Stimulated activated CD8-positive, alpha-beta memory T cell treated with anti-CD3 and anti-CD28 coated beads, Interleukin-12 subunit alpha, Interleukin-12 subunit beta, amount 100 ng/mL, for 1 hour (primary cell): ENCODE results near the gene OR2AG2.
A peak's percentile ranks its signal among the peaks of the same experiment; 100 is the strongest.

ENCODE experiments used
- DNase-seq: peaks from one replicate; pipeline ENCODE4 v3.0.0-alpha.2; 2020; ENCODE audit warnings: low read depth

The OR2AG2 gene

DNA sequence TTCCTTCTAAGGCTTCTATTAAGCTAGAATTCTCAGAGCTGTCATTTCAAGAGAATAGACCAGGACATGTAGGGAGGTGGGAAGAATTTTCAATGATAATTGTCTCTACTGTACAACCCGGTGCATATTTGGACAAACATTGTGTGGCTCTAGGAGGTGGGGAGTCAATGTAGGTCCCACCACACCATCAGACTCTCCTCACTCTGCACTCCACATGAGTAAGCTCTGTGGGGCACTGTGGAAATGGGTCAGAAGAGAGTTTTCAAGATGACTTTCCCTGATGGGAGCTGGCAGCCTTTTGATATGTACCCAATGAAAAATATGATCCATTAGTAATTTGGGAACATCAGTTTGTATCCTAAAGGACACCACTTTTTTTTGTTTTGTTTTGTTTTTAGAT lies 33.2 kb downstream of the OR2AG2 start:
- no peak for DNase-seq

DNA sequence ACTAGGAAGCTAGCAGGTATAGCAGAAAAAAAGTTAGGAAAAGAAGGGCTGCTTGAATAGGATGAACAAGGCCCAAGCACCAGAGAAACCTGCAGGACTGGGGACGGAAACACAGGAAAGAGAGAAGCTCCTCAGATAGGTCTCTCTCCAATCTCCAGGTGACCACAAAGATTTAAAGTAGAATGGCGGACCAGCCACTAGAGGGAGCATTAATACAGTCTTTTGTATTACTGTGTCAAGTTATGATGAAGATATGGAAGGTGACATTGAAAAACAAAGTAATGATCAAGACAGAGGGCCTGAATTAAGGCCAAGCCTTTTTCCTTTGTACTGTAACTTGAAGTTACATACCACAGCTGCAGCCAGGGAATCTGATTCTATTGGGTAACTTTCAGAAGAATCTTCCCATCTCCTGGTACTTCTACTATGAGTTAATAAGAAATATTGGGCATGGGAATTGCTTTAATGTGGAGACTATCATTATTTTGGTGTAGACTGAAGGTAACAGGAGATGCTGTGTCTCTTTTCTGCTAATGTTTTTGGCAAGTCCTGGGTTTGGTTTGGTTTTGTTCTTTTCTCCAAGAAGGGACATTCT lies 33.8 kb downstream of the OR2AG2 start:
- DNase-seq: peak; percentile 53

DNA sequence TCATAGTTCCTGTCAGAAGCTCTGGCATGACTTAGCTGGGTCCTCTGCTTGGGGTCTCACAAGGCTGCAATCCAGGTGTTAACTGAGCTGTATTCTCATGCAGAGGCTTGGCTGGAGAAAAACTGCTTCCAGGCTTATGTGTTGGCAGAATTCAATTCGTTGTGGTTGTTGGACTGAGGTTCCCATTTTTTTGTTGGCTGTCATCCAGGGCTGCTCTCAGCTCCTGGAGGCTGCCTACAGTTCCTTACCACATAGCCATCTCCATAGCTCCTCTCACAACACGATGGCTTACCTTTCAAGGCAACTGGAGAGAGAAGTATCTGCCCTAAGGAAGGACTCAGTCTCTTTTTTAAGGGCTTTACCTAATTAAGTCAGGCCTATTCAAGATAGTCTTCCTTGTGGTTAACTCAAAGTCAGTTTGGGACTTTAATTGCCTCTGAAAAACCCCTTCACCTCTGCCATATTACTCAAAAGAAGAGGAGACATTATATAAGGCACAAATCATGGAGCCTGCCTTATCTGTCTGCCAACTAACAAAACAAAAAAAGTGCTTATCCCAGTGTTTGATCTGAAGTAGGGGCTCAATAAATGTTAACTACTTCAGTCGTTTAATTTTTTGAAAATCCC lies 35.2 kb downstream of the OR2AG2 start:
- no peak for DNase-seq

DNA sequence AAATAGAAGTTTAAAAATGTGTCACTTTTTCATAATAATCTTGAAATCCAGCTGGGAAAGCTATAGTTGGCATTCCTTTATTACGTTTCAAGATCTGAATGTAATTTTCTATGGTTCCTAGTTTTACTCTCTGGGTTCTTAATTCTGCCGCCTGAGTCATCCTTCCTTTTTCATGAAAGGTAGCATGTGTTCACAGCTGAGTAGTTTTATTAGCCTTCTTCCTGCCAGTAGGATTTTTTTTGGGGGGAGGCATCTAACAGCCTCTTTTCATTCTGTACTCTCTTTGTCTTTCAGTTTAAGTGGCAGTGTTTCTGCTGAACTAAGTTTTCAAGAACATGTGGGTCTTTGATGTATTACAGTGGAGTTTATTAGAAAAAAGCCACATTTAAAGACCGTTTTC lies 36.5 kb downstream of the OR2AG2 start:
- no peak for DNase-seq

DNA sequence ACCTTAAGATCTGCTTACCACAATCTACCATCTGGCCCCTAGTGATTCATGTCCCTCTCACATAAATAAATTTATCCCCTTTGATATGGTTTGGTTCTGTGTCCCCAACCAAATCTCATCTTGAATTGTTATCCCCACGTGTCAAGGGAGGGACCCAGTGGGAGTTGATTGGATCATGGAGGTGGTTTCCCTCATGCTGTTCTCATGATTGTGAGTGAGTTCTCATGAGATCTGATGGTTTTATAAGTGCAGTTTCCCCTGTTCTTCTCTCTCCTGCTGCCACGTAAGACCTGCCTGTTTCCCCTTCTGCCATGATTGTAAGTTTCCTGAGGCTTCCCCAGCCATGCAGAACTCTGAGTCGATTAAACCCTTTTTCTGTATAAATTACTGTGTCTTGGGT lies 37.2 kb downstream of the OR2AG2 start:
- no peak for DNase-seq

GRCh38 chr11:6733326-6734275 lies 38.2 kb downstream of the OR2AG2 start:
- DNase-seq: no peak

DNA sequence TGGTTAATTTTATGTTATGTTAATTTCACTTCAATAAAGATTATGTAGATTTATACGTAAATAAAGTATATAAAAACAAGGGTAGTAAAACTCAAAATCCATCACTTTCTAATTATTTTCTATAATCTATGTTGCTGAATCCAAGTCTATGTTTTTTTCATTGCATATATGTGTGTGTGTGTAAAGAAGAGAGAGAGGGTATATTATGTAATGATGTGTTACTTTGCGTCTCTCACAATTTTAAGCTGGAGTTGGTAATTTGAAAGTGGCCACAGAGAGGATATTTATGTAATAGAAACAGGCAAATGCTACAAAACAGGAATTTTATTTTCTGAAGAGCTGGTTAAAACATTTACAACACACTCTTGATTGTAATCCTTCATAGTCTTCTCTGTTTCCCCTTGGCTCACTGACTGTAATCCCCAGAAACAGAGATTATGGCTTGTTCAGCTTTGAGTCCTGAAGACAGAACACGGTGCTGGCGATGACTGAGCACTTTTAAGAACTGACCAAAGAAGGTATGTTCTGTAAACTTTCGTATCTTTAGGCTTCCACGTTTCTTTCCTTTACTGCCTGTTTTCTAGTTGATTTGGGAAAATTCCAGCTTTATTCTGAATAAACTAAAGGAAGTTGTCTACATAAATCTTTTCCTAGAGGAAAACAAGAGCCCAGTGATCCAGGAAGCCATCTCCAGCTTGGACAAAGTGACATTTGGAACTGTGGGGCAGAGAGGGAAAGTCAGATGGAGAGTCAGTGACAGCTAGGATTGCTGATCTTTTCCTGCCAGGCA lies 43.6 kb downstream of the OR2AG2 start:
- DNase-seq: no peak

GRCh38 chr11:6725386-6725896 lies 46.3 kb downstream of the OR2AG2 start:
- no peak for DNase-seq

GRCh38 chr11:6724013-6724412 lies 47.8 kb downstream of the OR2AG2 start:
- DNase-seq: no peak

DNA sequence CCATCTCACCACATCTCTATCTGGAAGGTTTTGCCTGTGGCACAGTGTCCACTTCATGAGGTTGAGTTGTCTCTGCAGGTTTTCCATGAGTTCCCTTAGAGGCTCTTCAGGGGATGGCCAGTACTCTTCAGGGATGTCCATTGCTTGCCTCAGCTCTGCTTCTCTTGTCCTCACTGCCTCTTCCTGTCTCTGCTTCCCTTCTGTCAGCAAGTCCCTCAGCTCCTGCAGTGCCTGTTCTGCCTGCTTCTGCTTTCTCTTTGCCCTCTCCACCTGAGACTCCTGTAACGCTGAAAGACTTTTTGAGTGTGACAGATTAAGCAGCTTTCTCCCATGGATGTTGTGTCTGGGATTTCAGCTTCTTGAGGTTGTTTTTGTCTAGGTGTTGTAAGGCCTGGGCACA lies 50.4 kb downstream of the OR2AG2 start:
- no peak for DNase-seq

DNA sequence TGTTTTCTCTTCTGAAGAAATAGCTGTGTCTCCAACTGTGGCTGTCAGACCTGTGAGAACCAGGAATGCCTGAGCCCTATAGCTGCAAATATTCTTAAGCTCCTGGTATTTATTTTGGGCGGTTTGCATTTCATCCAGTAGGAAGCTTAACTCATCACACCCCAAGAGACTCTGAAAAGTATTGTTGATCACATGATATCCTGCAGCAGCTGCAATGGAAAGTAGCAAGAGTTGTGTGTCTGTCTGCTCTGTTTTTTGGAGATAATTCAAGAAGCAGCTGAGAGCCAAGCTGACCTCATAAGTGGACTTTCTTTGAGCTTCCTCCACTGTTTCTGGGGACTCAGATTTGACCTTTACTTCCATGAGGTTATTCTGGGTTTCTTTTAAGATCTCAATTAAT lies 52.2 kb downstream of the OR2AG2 start:
- DNase-seq: no peak

DNA sequence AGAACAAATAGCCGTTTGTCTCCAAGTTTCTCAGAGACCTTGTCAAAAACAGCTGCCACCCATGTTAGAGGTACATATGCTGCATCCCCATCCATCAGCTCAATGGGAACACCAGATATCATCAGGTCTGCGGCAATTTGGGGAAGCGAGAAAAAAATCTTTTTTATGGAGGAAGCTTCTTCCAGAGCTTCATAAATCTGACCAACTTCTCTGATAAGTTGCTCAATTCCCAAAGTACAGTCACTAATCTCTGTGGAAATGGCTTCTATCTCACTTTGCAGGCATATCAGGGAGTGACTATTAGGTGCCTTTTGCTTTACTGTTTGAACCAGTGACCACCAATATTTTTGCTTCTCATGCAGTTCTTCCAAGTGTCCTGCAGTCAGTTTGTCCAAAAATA lies 54.4 kb downstream of the OR2AG2 start:
- DNase-seq: no peak
